ENCODE measurements around the gene CLCN3.
"Not testable (repeated sequence)": the region's sequence is repeated elsewhere in the genome, so short reads cannot be mapped to it uniquely, and the experiment has no call there.

CLCN3 gene

GRCh38 chr4:169618286-169618685, 2.1 kb upstream of the CLCN3 start:
- DNase-seq (ENCODE audit: low read depth): no peak

- DNase-seq (ENCODE audit: low read depth): no peak
Observed at GRCh38 chr4:169618986-169619385, 1.4 kb upstream of the CLCN3 start.

GRCh38 chr4:169619518-169619957, 840 bp upstream of the CLCN3 start:
- peak; percentile 21 for DNase-seq (ENCODE audit: low read depth)

- no peak for DNase-seq (ENCODE audit: low read depth)
Observed at GRCh38 chr4:169620880-169621248, 486 bp downstream of the CLCN3 start.

- peak; percentile 66 for DNase-seq (ENCODE audit: low read depth)
Observed at GRCh38 chr4:169621731-169622492, 1.5 kb downstream of the CLCN3 start.

GRCh38 chr4:169622566-169622965, 2.2 kb downstream of the CLCN3 start:
- DNase-seq (ENCODE audit: low read depth): no peak

- DNase-seq (ENCODE audit: low read depth): not testable (repeated sequence)
Observed at GRCh38 chr4:169624012-169624411, 3.6 kb downstream of the CLCN3 start.

GRCh38 chr4:169625886-169626285, 5.5 kb downstream of the CLCN3 start:
- no peak for DNase-seq (ENCODE audit: low read depth)

- no peak for DNase-seq (ENCODE audit: low read depth)
Observed at GRCh38 chr4:169626331-169627282, 6.2 kb downstream of the CLCN3 start.

GRCh38 chr4:169627307-169627706, 6.9 kb downstream of the CLCN3 start:
- DNase-seq (ENCODE audit: low read depth): no peak

- DNase-seq (ENCODE audit: low read depth): no peak
Observed at GRCh38 chr4:169628579-169628978, 8.2 kb downstream of the CLCN3 start.

GRCh38 chr4:169630069-169630468, 9.7 kb downstream of the CLCN3 start:
- DNase-seq (ENCODE audit: low read depth): no peak

GRCh38 chr4:169632896-169633295, 12.5 kb downstream of the CLCN3 start:
- no peak for DNase-seq (ENCODE audit: low read depth)

- DNase-seq (ENCODE audit: low read depth): no peak
Observed at GRCh38 chr4:169634975-169635374, 14.6 kb downstream of the CLCN3 start.

GRCh38 chr4:169640261-169640870, 20.0 kb downstream of the CLCN3 start:
- peak; percentile 84 for DNase-seq (ENCODE audit: low read depth)

GRCh38 chr4:169644802-169645201, 24.4 kb downstream of the CLCN3 start:
- no peak for DNase-seq (ENCODE audit: low read depth)

- no peak for DNase-seq (ENCODE audit: low read depth)
Observed at GRCh38 chr4:169645627-169646026, 25.2 kb downstream of the CLCN3 start.

GRCh38 chr4:169649545-169650226, 29.3 kb downstream of the CLCN3 start:
- peak; percentile 45 for DNase-seq (ENCODE audit: low read depth)

GRCh38 chr4:169650227-169650936, 30.0 kb downstream of the CLCN3 start:
- no peak for DNase-seq (ENCODE audit: low read depth)

- no peak for DNase-seq (ENCODE audit: low read depth)
Observed at GRCh38 chr4:169652535-169652934, 32.2 kb downstream of the CLCN3 start.

- DNase-seq (ENCODE audit: low read depth): no peak
Observed at GRCh38 chr4:169655401-169655800, 35.0 kb downstream of the CLCN3 start.
